WTC11 (cell line): ENCODE measurements around the gene ZFP36L2.

Experiments
- JAZF1 ChIP-seq: fragments of 250-450 bp; sonication (Bioruptor Pico); IDR thresholded peaks from 2 replicates; pipeline ENCODE4 v1.9.0; 2021; ENCODE audit warnings: moderate library complexity, mild to moderate bottlenecking, inconsistent platforms
- JUN ChIP-seq: sonication (generic); formaldehyde crosslinking; IDR thresholded peaks from 2 replicates; pipeline ENCODE4 v1.8.0; 2023; ENCODE audit warnings: mild to moderate bottlenecking, missing genetic modification reagents
- KAT7 ChIP-seq: sonication (generic); formaldehyde crosslinking; IDR thresholded peaks from 2 replicates; pipeline ENCODE4 v1.8.1; 2023; ENCODE audit warnings: missing genetic modification reagents, mild to moderate bottlenecking, borderline replicate concordance
- NFE2L1 ChIP-seq: sonication (generic); formaldehyde crosslinking; IDR thresholded peaks from 2 replicates; pipeline ENCODE4 v1.8.1; 2023; ENCODE audit warnings: missing genetic modification reagents
- NFYB ChIP-seq: sonication (generic); formaldehyde crosslinking; conservative IDR thresholded peaks from 2 replicates; pipeline ENCODE4 v1.8.0; 2022; ENCODE audit warnings: low read depth, missing genetic modification reagents
- SP1 ChIP-seq: sonication (generic); formaldehyde crosslinking; conservative IDR thresholded peaks from 2 replicates; pipeline ENCODE4 v1.8.1; 2022; ENCODE audit warnings: missing genetic modification reagents
- TEAD4 ChIP-seq: sonication (generic); formaldehyde crosslinking; IDR thresholded peaks from 2 replicates; pipeline ENCODE4 v1.8.0; 2022; ENCODE audit warnings: mild to moderate bottlenecking, missing genetic modification reagents
- ZNF138 ChIP-seq: sonication (generic); formaldehyde crosslinking; conservative IDR thresholded peaks from 2 replicates; pipeline ENCODE4 v1.8.1; 2022; ENCODE audit warnings: mild to moderate bottlenecking, moderate library complexity, missing genetic modification reagents
- ZNF423 ChIP-seq: fragments of 250-450 bp; sonication (Bioruptor Pico); IDR thresholded peaks from 2 replicates; pipeline ENCODE4 v2.1.2; 2022; ENCODE audit warnings: mild to moderate bottlenecking, moderate library complexity
- TF ChIP-seq, protein P1 (sequence below): fragments of 200-600 bp; IDR thresholded peaks from 2 replicates; pipeline ENCODE4 v1.8.0; 2022; ENCODE audit warnings: antibody characterized with exemption
- TF ChIP-seq, protein P2 (sequence below): sonication (generic); formaldehyde crosslinking; IDR thresholded peaks from 2 replicates; pipeline ENCODE4 v1.8.1; 2022; ENCODE audit warnings: low read depth, mild to moderate bottlenecking, moderate library complexity, missing genetic modification reagents, borderline replicate concordance
- TF ChIP-seq, protein P3 (sequence below): sonication (generic); formaldehyde crosslinking; IDR thresholded peaks from 2 replicates; pipeline ENCODE4 v1.8.1; 2022; ENCODE audit warnings: missing genetic modification reagents, borderline replicate concordance
- TF ChIP-seq, protein P4 (sequence below): sonication (generic); formaldehyde crosslinking; IDR thresholded peaks from 2 replicates; pipeline ENCODE4 v1.8.0; 2022; ENCODE audit warnings: mild to moderate bottlenecking, missing genetic modification reagents

DNA sequence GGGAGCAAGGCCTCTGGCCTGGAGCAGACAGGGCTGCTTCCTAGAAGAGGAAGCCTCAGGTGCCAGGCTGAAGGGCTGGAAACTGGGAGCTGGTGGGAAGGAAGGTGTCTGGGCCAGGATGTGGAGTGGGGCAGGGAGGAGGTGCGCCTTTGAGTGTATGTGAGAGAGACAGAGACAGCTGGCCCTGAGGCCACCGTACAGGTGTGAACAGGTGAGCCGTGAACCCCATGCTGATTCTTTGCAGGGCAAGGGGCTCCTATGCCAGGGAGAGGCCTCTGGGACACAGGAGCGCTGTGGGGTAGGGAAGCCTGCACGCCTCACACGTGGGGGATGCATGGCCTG, 16.3 kb downstream of the ZFP36L2 start:
- TF ChIP-seq, protein P1, sequence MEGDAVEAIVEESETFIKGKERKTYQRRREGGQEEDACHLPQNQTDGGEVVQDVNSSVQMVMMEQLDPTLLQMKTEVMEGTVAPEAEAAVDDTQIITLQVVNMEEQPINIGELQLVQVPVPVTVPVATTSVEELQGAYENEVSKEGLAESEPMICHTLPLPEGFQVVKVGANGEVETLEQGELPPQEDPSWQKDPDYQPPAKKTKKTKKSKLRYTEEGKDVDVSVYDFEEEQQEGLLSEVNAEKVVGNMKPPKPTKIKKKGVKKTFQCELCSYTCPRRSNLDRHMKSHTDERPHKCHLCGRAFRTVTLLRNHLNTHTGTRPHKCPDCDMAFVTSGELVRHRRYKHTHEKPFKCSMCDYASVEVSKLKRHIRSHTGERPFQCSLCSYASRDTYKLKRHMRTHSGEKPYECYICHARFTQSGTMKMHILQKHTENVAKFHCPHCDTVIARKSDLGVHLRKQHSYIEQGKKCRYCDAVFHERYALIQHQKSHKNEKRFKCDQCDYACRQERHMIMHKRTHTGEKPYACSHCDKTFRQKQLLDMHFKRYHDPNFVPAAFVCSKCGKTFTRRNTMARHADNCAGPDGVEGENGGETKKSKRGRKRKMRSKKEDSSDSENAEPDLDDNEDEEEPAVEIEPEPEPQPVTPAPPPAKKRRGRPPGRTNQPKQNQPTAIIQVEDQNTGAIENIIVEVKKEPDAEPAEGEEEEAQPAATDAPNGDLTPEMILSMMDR, result no peak
- TF ChIP-seq JAZF1, result no peak
- TF ChIP-seq TEAD4, result no peak
- no peak for TF ChIP-seq JUN (CRISPR knock-in tag)
- TF ChIP-seq NFYB (CRISPR knock-in tag), result 0 out of 2 replicates have a peak, but pooled peaks have one; percentile 6
- TF ChIP-seq NFE2L1 (CRISPR knock-in tag), result no peak
- TF ChIP-seq, protein P2, sequence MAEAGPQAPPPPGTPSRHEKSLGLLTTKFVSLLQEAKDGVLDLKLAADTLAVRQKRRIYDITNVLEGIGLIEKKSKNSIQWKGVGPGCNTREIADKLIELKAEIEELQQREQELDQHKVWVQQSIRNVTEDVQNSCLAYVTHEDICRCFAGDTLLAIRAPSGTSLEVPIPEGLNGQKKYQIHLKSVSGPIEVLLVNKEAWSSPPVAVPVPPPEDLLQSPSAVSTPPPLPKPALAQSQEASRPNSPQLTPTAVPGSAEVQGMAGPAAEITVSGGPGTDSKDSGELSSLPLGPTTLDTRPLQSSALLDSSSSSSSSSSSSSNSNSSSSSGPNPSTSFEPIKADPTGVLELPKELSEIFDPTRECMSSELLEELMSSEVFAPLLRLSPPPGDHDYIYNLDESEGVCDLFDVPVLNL, result no peak
- TF ChIP-seq, protein P3, sequence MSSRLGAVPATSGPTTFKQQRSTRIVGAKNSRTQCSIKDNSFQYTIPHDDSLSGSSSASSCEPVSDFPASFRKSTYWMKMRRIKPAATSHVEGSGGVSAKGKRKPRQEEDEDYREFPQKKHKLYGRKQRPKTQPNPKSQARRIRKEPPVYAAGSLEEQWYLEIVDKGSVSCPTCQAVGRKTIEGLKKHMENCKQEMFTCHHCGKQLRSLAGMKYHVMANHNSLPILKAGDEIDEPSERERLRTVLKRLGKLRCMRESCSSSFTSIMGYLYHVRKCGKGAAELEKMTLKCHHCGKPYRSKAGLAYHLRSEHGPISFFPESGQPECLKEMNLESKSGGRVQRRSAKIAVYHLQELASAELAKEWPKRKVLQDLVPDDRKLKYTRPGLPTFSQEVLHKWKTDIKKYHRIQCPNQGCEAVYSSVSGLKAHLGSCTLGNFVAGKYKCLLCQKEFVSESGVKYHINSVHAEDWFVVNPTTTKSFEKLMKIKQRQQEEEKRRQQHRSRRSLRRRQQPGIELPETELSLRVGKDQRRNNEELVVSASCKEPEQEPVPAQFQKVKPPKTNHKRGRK (CRISPR knock-in tag), result no peak
- TF ChIP-seq SP1 (CRISPR knock-in tag), result no peak
- TF ChIP-seq, protein P4, sequence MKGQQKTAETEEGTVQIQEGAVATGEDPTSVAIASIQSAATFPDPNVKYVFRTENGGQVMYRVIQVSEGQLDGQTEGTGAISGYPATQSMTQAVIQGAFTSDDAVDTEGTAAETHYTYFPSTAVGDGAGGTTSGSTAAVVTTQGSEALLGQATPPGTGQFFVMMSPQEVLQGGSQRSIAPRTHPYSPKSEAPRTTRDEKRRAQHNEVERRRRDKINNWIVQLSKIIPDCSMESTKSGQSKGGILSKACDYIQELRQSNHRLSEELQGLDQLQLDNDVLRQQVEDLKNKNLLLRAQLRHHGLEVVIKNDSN (CRISPR knock-in tag), result no peak
- no peak for TF ChIP-seq ZNF138 (CRISPR knock-in tag)
- TF ChIP-seq ZNF423, result no peak
- TF ChIP-seq KAT7, result no peak
